ENCODE results near the gene CABP4.

The CABP4 gene

DNA sequence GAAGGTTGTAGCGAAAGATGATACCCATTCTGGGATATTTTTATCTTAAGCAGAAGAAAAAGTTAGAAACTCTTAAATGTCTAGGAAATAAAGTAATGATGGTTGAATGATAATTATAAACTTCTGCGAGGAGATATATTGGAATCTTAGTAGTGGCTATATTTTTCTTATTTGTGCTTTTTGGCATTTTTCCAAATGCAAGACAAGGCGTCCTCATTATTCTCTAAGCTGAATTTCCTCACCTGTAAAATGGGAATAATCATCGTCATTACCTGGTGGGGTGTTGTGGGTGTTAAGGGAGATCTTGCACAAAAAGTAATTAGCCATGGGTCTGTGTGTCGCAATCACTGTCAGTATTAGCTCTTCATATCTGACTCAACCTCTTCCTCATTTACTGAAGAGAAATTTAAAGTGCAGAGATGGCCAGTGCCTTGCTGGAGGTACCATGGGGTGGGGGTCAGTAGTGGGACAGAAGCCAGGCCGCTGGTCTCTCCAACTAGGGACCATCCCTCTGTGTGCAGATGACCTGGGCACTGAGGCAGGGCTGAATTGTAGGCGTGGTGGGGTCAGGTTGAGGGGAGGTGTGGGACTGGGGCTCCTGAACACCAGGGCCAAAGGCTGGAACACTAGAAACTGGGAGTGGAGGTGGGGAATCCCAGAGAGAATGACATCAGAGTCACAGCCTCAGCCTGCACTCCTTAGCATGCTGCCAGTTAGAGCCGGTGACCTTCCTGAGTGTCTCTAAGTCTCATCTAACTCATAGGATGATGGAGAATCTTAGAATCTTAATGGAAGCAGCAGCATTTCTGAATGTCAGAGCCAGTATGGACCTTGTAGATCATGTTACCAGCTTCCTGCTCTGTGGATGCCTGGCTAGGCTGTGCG, 45.9 kb downstream of the CABP4 start:
- H3K4me1 Mint-ChIP-seq = peaks cover 44% of the 10 kb centered on the region
- H3K9me3 Mint-ChIP-seq = no peaks in the 10 kb centered on the region
- H3K27ac Mint-ChIP-seq = no peak overlapping the region
- H3K27me3 Mint-ChIP-seq = no peaks in the 10 kb centered on the region
- ATAC-seq = no peak
- no peak overlapping the region for H3K4me3 Mint-ChIP-seq
- DNase-seq = no peak

DNA sequence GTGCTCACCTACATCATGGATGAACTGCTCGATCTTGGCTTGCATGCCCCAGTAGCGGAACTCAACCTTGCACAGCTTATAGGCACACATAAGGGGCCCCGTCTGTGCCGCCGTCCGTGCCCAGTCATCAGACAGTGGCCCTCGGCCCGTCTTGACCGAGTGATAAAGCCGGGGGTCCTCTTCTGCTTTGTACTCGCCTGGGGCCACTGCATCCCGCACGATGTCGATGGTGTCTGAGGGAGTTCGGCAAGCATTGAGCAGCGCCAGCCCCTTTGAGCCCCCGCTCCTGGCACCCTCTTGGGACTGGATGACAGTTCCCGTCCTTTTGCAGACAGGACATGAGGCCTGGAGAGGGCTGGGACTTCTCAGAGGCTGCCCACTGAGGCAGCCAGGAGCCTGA, 46.7 kb downstream of the CABP4 start:
- DNase-seq (no peak), ATAC-seq (no peak)
- H3K4me3 Mint-ChIP-seq = no peak overlapping the region
- H3K9me3 Mint-ChIP-seq = no peaks in the 10 kb centered on the region
- H3K4me1 Mint-ChIP-seq = peaks cover 51% of the 10 kb centered on the region
- H3K27ac Mint-ChIP-seq = no peak overlapping the region
- H3K27me3 Mint-ChIP-seq = no peaks in the 10 kb centered on the region

DNA sequence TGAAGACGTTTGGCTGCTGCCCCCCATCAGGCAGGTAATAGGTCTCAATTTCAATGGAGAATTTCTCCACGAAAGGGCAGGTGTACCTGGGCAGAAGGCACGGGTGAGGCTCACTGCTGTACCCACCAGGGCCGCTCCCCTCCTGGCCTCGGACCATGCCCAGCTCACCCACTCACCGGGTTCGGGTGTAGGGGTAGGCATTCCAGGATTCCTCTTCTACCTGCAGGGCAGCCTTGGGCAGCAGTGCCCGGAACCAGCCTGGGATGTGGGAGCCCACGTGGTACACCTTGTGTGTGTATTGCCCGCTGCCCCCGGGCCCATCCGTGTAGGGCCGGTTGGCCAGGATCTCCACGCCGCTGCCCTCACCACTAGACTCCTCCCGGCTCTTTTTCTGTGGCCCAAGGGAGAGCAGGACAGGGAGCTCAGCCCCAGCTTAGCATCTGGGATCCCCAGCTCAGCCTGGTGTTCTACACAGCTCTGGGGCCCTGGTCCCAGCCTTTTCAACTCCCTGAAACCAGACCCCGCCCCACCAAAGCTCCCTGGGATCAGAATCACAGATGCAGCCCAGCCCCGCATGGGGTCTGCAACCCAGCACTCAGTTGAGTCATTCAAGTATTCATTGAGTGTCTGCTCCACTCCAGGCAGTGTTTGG, 47.3 kb downstream of the CABP4 start:
- no peak overlapping the region for H3K27ac Mint-ChIP-seq

DNA sequence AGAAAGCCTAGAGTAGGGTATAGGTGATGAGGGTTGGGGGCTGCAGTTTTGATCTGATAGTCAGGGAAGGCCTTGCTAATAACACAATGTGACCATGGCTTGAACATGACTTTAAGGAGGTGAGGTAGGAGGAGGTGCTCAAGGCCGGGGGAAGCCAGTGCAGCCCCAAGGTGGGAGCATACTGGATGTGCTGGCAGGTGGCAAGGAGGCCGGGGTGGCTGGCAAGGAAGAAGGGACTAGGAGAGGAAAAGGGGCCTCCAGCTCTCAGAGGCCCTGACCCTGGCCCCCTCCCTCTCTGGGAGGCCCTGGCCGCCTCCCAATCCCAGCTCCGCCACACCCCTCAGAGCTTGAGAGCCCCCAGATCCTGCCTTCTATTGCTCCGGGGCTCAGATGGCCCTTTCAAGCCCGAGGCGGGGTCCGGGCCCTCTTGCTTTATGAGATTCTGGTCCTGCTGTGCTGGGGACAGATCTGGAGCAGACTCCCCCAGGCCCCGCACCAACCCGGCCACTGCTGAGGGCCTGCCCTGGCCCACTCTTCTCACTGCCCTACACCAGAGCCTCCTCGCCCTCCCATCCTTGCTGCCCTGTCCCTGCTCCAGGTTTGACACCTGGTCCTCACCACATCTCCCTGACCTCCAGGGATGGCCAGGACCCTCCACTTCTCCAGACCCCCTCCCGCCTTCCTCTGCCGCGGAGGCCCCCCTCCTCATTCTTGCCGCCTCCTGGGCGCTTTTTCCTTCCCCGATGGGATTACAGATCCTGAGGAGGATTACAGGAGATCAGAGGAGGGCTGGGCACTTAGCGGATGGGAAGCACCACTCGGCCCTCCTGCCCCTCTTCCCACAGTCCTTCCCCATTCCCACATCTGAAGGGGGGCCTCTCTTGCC, 48.2 kb downstream of the CABP4 start:
- Mint-ChIP-seq H3K9me3 (no peaks in the 10 kb centered on the region), H3K27me3 (no peaks in the 10 kb centered on the region), H3K4me3 (peak overlapping the region; percentile 67), H3K4me1 (peaks cover 58% of the 10 kb centered on the region), H3K27ac (peak overlapping the region; percentile 42 to 77)
- ATAC-seq (no peak), DNase-seq (no peak)

More for the DNA sequence above, 47.3 kb downstream of the CABP4 start:
- ATAC-seq (no peak), DNase-seq (no peak)
- Mint-ChIP-seq H3K27me3 (no peaks in the 10 kb centered on the region), H3K4me1 (peaks cover 53% of the 10 kb centered on the region), H3K4me3 (peak overlapping the region; percentile 67), H3K9me3 (no peaks in the 10 kb centered on the region)

DNA sequence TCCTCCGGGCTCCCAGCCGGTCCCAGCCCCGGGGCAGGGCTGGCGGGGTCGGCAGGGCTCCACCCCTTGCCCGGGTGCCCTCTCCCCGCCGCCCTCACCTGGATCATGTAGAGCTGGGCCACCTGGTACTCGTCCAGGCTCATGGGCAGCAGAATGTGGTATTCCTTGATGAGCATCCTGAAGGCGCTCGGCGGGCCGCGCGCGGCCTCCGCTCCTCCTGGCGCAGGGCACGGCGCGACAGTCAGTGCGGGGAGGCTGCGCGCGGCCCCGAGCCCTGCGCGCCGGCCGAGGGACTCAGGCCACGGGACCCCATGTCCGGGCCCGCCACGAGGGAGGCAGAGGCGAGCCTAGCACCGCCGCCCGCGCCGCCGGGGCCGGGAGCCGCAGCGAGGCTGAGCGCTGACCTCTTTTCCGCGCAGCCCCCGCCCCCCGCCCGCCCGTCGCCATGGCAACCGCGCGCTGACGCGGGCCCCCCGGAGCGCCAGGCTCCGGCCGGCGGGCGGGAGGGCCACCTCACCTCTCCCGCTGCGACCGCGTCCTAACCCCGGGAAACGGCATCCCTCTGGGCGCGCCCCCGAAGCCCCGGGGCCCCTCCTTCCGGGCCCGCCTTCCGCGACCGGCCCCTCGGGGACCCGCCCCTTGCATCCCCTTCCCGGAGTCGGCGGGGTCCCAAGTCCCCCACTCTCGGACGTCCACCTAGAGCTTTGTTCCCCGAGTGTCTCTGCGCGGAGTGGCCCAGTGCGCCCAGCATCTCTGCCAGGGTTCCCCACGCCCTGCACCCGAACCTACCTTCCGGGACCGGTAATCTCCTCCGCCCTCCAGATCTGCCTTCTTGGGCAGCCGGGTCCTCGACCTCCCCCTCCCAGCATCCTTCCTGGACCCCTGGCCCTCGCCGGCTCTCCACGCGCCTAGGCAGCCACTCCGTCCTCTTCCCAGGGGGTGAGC, 49.1 kb downstream of the CABP4 start:
- no peak for ATAC-seq
- Mint-ChIP-seq H3K27ac (peak overlapping the region; percentile 72 to 80), H3K4me1 (peaks cover 65% of the 10 kb centered on the region), H3K27me3 (no peaks in the 10 kb centered on the region), H3K9me3 (no peaks in the 10 kb centered on the region), H3K4me3 (peak overlapping the region; percentile 84 to 95)
- DNase-seq = peak; percentile 33 to 45

DNA sequence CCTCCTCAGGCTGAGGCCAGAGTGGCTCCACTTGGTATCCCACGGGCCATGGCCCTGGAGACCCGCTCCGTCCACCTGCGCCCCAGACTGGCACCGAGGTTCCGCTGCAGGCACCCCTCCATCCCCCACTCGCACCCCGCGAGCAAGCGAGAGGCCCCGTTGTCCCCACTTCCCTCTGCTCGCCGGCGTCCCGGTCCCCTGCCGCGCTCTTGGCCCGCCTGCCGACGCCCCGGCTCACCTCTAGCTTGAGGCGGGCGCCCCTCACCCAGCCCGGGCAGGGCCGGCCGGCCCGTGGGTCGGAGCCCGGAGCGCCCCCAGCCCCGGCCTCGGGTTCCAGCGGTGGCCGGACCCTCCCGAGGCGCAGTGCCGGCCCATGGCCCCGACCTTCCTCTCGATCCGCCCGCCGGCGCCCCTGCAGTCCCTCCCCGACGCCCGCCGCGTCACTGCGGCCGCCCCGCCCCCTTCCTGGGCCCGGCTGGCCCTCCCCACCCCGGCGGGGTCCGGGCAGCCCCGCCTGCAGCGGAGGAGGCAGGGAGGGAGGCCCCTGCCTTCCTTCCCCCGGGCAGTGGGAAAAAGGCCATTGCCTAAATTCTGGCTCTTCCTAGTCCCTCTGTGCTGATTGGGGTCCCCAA, 49.9 kb downstream of the CABP4 start, which contains the start of gene PITPNM1:
Gene PITPNM1 (minus strand): TSS at position 414 of the 632 bp plus-strand sequence. CDS start 1,183 bp downstream, outside the sequence.
- Mint-ChIP-seq H3K27me3 (no peaks in the 10 kb centered on the region), H3K9me3 (no peaks in the 10 kb centered on the region), H3K27ac (peak within 1 kb of the TSS; percentile 86 to 94), H3K4me1 (peaks cover 72% of the 10 kb centered on the region), H3K4me3 (peak within 1 kb of the TSS; percentile 84 to 95)
- peak; percentile 25 for ATAC-seq
- peak; percentile 74 to 78 for DNase-seq

DNA sequence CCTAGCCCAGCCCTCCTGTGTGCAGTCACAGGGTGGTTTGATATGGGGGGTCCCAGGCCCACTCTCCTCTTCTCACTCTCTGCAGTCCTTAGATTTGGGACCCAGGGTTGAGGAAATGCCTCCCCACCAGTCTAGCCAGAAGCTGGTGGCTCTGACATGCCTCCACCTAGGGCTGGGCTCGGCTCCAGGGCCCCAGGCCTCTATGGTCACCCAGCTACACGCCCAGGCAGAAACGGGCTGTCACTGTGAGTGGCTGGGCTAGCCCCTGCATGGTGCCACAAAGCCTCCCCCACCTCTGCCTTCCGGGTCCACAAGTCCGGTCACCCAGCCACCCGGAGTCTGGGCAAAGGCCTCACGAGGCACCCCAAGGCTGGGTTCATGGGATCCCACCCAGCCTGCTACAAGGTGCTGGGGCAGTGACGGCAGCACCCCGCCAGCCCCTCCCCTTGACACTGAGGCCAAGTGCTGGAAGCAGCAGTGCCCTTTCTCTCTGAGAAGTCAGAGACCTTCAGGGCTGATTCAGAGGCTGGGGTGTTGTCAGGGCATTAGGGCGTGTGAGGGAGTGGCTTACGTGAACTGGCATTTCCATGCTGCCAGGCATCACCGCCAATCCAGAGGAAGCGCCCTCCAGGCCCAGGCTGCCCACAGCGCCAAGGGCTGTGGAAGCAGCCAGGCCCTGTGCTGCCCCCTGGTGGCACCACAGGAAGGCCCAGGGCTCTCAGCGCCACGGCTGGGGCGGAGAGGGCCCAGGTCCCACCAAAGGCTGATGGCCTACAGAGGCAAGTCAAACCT, 50.6 kb downstream of the CABP4 start:
- Mint-ChIP-seq H3K27ac (peak overlapping the region; percentile 86 to 94), H3K9me3 (no peaks in the 10 kb centered on the region), H3K4me1 (peaks cover 70% of the 10 kb centered on the region), H3K4me3 (peak overlapping the region; percentile 84 to 95), H3K27me3 (peaks cover 4% of the 10 kb centered on the region)
- DNase-seq = peak; percentile 93 to 95
- ATAC-seq = peak; percentile 64

DNA sequence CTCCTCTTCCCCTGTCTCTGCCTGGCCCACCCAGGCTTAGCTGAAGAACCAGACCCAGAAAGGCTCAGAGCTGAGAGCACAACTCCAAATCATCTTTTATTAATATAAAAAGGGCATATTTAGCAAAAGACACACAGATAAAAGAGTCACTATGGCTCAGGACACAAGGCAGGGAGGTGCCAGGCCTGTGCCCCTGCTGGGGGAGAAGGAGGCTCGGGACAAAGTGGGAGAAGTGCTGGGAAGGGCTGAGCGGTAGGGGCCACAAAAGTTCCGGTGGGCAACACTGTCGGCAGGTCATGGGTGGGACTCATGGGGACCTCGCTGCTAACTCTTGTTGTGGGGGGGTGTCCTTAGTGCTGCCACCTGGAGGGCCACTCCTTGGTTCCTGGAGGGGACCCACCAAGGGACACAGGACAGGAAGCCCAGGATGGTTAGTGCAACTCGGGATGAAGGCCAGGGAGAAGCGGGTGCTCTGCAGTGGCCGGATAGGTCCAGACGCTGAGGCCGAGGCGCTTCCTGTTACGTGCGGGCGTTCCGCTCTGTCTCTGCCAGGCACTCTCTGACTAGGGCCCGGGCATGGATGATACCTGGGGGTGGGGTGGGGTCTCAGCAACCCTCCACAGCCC, 51.4 kb downstream of the CABP4 start:
- peaks cover 62% of the 10 kb centered on the region for H3K4me1 Mint-ChIP-seq
- ATAC-seq = no peak
- peak overlapping the region in 1 of 2 donors; percentile 89 for H3K27ac Mint-ChIP-seq
- peaks cover 8% of the 10 kb centered on the region for H3K27me3 Mint-ChIP-seq
- no peaks in the 10 kb centered on the region for H3K9me3 Mint-ChIP-seq
- peak overlapping the region; percentile 94 to 95 for H3K4me3 Mint-ChIP-seq
- DNase-seq = no peak

DNA sequence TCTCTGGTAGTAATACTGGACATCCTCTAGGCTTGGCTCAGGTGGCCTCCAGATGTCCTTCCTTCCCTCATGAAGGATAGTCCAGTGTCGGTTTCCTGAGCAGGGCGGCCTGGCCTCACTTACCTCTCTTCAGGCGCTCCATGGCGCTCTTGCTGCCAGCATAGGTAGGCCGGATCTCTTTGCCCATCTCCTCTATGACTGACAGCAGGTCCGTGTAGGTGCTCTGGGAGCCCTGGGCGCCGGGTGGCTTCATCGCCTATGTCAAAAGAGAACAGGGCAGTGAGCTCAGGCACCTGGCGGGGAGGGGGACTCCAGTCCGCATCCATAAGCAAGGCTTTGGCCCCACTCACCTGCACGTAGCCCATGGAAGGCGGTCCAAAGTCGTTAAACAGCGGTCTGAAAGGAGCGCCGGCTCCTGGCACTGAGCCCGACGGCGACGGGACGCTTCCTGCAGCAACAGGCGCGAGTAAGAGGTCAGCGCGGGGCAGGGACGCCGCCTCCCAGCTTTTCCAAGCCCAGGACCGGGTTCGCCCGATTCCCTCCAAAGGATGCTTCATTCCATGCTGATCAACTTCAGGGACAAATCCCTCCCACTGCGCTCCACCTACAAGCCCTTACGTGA, 52.2 kb downstream of the CABP4 start:
- no peak for DNase-seq
- H3K27me3 Mint-ChIP-seq = peaks cover 8% of the 10 kb centered on the region
- no peaks in the 10 kb centered on the region for H3K9me3 Mint-ChIP-seq
- H3K27ac Mint-ChIP-seq = peak overlapping the region in 1 of 2 donors; percentile 59
- peak overlapping the region; percentile 94 to 95 for H3K4me3 Mint-ChIP-seq
- ATAC-seq = no peak
- peaks cover 57% of the 10 kb centered on the region for H3K4me1 Mint-ChIP-seq

DNA sequence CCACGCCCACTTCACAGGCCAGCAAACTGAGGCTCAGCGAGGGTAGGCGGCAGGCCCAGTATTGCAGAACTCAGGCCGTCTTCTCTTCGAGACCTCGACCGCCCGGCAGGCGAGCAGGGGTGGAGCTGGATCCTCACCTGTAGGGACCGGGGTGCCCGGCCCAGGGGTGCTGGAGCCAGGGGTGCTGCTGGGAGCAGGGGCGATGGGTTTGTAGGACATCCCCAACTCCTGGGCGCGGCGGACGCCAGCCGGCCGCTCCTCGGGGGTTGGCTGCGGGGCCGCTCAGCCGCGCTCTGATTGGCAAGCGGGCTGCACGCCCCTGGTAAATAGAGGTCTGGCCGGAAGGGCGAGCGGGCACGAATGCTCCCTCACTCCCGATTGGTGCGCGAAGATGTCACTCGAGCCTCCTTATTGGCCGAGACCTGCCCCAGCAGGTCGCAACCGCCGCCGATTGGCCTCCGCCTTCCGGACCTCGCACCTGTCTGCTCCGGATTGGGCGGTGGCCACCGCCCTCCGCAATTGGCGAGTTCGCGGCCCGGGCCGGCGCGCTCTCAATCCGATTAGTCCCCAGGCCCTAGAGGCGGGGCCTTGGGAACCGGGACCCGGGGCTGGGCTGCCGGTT, 52.8 kb downstream of the CABP4 start, which contains the start of gene CDK2AP2:
Gene CDK2AP2 (minus strand): TSS at position 299 of the 622 bp plus-strand sequence. CDS start 80 bp downstream, at position 219.
- Mint-ChIP-seq H3K4me1 (peaks cover 51% of the 10 kb centered on the region), H3K27me3 (peaks cover 9% of the 10 kb centered on the region)

DNA sequence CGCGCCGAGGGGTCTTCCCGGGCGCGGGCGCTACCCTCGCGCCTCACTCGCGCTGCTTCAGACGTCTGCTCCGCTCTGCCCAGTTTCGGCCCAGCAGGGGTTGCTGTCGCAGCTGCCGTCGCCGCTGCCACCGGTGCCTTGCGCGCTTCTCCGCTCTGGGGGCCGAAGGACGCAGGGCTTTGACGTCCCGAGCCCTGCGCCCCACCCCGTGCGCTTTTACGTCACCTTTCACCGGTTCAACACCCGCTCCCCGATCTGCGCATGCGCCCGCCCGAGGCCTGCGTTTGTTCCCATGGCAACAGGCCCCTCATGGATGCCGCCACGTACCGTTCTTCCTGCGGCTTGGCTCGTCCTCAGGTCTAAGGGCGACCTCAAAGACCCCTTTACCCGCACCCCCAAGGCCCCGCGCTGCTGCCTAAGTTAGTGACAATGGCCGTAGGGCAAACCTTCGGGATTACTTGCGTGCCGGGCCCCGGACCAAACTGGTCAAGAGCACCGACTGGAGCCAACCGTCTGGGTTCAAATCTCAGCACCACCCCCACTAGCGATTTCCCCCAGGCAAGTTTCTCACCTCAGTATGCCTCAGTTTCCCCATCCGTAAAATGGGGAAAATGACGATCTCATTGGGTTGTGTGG, 53.5 kb downstream of the CABP4 start:
- ATAC-seq = peak; percentile 57
- Mint-ChIP-seq H3K27me3 (peaks cover 15% of the 10 kb centered on the region), H3K27ac (peak overlapping the region; percentile 72 to 99), H3K4me1 (peaks cover 45% of the 10 kb centered on the region), H3K9me3 (no peaks in the 10 kb centered on the region), H3K4me3 (peak overlapping the region; percentile 94 to 95)
- DNase-seq = peak; percentile 98 to 99

More for the DNA sequence above, 52.8 kb downstream of the CABP4 start, which contains the start of gene CDK2AP2:
- DNase-seq (peak; percentile 96 to 99), ATAC-seq (peak; percentile 82)
- no peaks in the 10 kb centered on the region for H3K9me3 Mint-ChIP-seq
- peak within 1 kb of the TSS; percentile 94 to 95 for H3K4me3 Mint-ChIP-seq
- H3K27ac Mint-ChIP-seq = peak within 1 kb of the TSS; percentile 72 to 99

DNA sequence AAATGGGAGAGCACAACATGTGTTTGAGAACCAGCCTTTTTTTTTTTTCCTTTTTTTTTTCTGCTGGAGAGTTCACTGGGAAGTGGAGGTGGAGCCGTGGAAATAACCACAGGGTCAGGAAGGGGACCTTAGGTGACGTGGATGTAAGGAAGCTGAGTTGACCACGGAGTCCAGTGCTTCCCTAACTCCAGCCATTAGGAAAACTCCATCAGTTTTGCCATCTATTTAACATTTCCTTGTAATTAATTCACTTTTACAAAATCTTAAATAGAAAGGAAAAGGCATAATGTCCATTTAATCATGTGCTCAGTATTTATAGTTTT, 54.8 kb downstream of the CABP4 start:
- H3K27me3 Mint-ChIP-seq = peaks cover 15% of the 10 kb centered on the region
- ATAC-seq = no peak
- no peaks in the 10 kb centered on the region for H3K9me3 Mint-ChIP-seq
- no peak overlapping the region for H3K27ac Mint-ChIP-seq
- no peak for DNase-seq
- no peak overlapping the region for H3K4me3 Mint-ChIP-seq
- H3K4me1 Mint-ChIP-seq = peaks cover 41% of the 10 kb centered on the region
